ENCODE data around the gene SHFL. TPM values are rescaled to one million over a fixed set of nuclear protein-coding genes. Genes with fewer than 3 reads are reported as not detected.
A peak's percentile ranks its signal among the peaks of the same experiment; 100 is the strongest.

SHFL gene
- 10 to 100 TPM; 34.0 to 49.5 (median 40.2) TPM for total RNA-seq
- polyA plus RNA-seq, result 10 to 100 TPM; 39.0 to 42.1 TPM
- long read RNA-seq, donor 1, transcript C19orf66-203 (7 exons, 2,079 nt), result minor isoform, 51 of 249 reads
- long read RNA-seq, donor 1, transcript C19orf66-201 (8 exons, 2,117 nt), result major isoform, 149 of 249 reads
- long read RNA-seq, donor 1, transcript C19orf66-209 (8 exons, 1,481 nt), result minor isoform, 7 of 249 reads
- long read RNA-seq, donor 1, partial matches to known transcripts, result 17 of 249 reads
- long read RNA-seq, donor 1, other reads (novel, unspliced or antisense), result 21 of 249 reads
- long read RNA-seq, donor 2, transcript C19orf66-203 (7 exons, 2,079 nt), result minor isoform, 8 of 49 reads
- long read RNA-seq, donor 2, transcript C19orf66-204 (1 exons, 1,655 nt), result major isoform, 37 of 49 reads
- long read RNA-seq, donor 2, partial matches to known transcripts, result 0 of 49 reads
- long read RNA-seq, donor 2, other reads (novel, unspliced or antisense), result 0 of 49 reads
- long read RNA-seq, donor 3, transcript C19orf66-201 (8 exons, 2,117 nt), result major isoform, 57 of 116 reads
- long read RNA-seq, donor 3, transcript C19orf66-204 (1 exons, 1,655 nt), result minor isoform, 9 of 116 reads
- long read RNA-seq, donor 3, transcript C19orf66-203 (7 exons, 2,079 nt), result minor isoform, 33 of 116 reads
- long read RNA-seq, donor 3, partial matches to known transcripts, result 7 of 116 reads
- long read RNA-seq, donor 3, other reads (novel, unspliced or antisense), result 7 of 116 reads

GRCh38 chr19:10085641-10086590, at the start of gene SHFL:
Gene SHFL, plus strand, starts transcription at chr19:10086317. Its CDS starts 111 bp downstream, at chr19:10086428.
- peak in 1 of 3 donors; percentile 7 for TF ChIP-seq CTCF (IDR thresholded peaks at IDR 0.05)
- TF ChIP-seq EP300 (IDR thresholded peaks at IDR 0.05), result no peak
- no peak for TF ChIP-seq POLR2A (IDR thresholded peaks at IDR 0.05)
- peak within 1 kb of the TSS; percentile 69 for H3K4me3 ChIP-seq
- H3K27ac ChIP-seq, result peak within 1 kb of the TSS; percentile 74 to 79
- H3K27me3 ChIP-seq, result no peaks in the 10 kb centered on the region
- WGBS, 3 donors, result 2 to 3% (median 2%) methylated on average over 57 to 81 of the region's 81 CpGs
- no peaks in the 10 kb centered on the region for H3K36me3 ChIP-seq
- no peaks in the 10 kb centered on the region for H3K9me3 ChIP-seq
- H3K4me1 ChIP-seq (ENCODE audit: insufficient read depth), result peaks cover 1% of the 10 kb centered on the region
- peak; percentile 76 to 87 (median 84) for DNase-seq
- intact Hi-C loops (cut with DNase I), result no loop called here

GRCh38 chr19:10036601-10037071, 49.5 kb upstream of the SHFL start:
- no peaks in the 10 kb centered on the region for H3K9me3 ChIP-seq
- no peak overlapping the region for H3K27ac ChIP-seq
- 64 to 78% (median 71%) methylated on average over 5 of the region's 5 CpGs for WGBS, 3 donors
- no peaks in the 10 kb centered on the region for H3K4me1 ChIP-seq (ENCODE audit: insufficient read depth)
- H3K27me3 ChIP-seq, result no peaks in the 10 kb centered on the region
- H3K4me3 ChIP-seq, result no peak overlapping the region
- TF ChIP-seq EP300 (IDR thresholded peaks at IDR 0.05), result no peak
- no peak for TF ChIP-seq CTCF (IDR thresholded peaks at IDR 0.05)
- TF ChIP-seq POLR2A (IDR thresholded peaks at IDR 0.05), result no peak
- DNase-seq, result no peak
- intact Hi-C loops (cut with DNase I), result no loop called here
- H3K36me3 ChIP-seq, result no peaks in the 10 kb centered on the region

GRCh38 chr19:10037367-10037766, 48.8 kb upstream of the SHFL start:
- no peaks in the 10 kb centered on the region for H3K36me3 ChIP-seq
- TF ChIP-seq EP300 (IDR thresholded peaks at IDR 0.05) (no peak), CTCF (IDR thresholded peaks at IDR 0.05) (no peak), POLR2A (IDR thresholded peaks at IDR 0.05) (no peak)
- WGBS, 3 donors, result 52 to 65% (median 61%) methylated on average over 4 of the region's 4 CpGs
- intact Hi-C loops (cut with DNase I), result no loop called here
- H3K27me3 ChIP-seq, result no peaks in the 10 kb centered on the region
- no peak for DNase-seq
- H3K4me1 ChIP-seq (ENCODE audit: insufficient read depth), result no peaks in the 10 kb centered on the region
- no peak overlapping the region for H3K4me3 ChIP-seq
- H3K9me3 ChIP-seq, result no peaks in the 10 kb centered on the region
- H3K27ac ChIP-seq, result no peak overlapping the region

- Histone ChIP-seq H3K4me3 (no peak overlapping the region), H3K9me3 (peaks cover 0 to 4% of the 10 kb centered on the region in 2 donors), H3K36me3 (no peaks in the 10 kb centered on the region), H3K4me1 (ENCODE audit: insufficient read depth) (no peaks in the 10 kb centered on the region), H3K27ac (no peak overlapping the region), H3K27me3 (no peaks in the 10 kb centered on the region)
- WGBS, 3 donors, result 65 to 74% (median 72%) methylated on average over 5 of the region's 5 CpGs
- TF ChIP-seq POLR2A (IDR thresholded peaks at IDR 0.05) (no peak), CTCF (IDR thresholded peaks at IDR 0.05) (no peak), EP300 (IDR thresholded peaks at IDR 0.05) (no peak)
- DNase-seq, result no peak
- intact Hi-C loops (cut with DNase I), result no loop called here
Observed at GRCh38 chr19:10037809-10038208, 48.3 kb upstream of the SHFL start.
